SK-N-SH (cell line): Measurements from ENCODE around the gene SNTG2. TPM values are rescaled to one million over a fixed set of nuclear protein-coding genes. Genes with fewer than 3 reads are reported as not detected.

Experiments
- CTCF ChIA-PET: fragments of 300-600, 350-600 bp; formaldehyde crosslinking; extraction: SDS; loops from one replicate; lab custom pipeline; 2021; lab: Yijun Ruan, JAX
- POLR2A ChIA-PET: fragments of 350-600 bp; sonication (Branson Sonifier 250); formaldehyde crosslinking; extraction: SDS; loops from one replicate; lab custom pipeline; 2020; ENCODE audit warnings: antibody characterized with exemption, inconsistent platforms; lab: Yijun Ruan, JAX
- DNase-seq: peaks from one replicate; pipeline ENCODE4 v3.0.0; 2012
- H2AFZ ChIP-seq: fragments of 200-600 bp; sonication (generic); 2 replicates; pipeline ENCODE4 v1.8.1; 2016; ENCODE audit warnings: antibody characterized with exemption, mild to moderate bottlenecking, low read depth
- H3F3A ChIP-seq: fragments of 200-600 bp; sonication (generic); replicated peaks from 2 replicates; pipeline ENCODE3; 2016; ENCODE audit warnings: antibody characterized with exemption, mild to moderate bottlenecking; ENCODE audit not compliant: insufficient read depth
- H3K27ac ChIP-seq, 2 experiments: fragments of 200-500 bp in 1 of 2; fragments of 200-600 bp in 1 of 2; sonication (Bioruptor generic) in 1 of 2; sonication (generic), shearing (Covaris generic) in 1 of 2; 2 replicates each; pipeline versions ENCODE4 v1.5.1 to v1.6.1; 2014 to 2016; ENCODE audit warnings: low read depth in 2 of 2, inconsistent platforms in 1 of 2, low read length in 1 of 2, mild to moderate bottlenecking in 1 of 2, mixed read lengths in 1 of 2
- H3K27me3 ChIP-seq: fragments of 200-600 bp; sonication (generic), shearing (Covaris generic); 2 replicates; pipeline ENCODE4 v1.6.1; 2016; ENCODE audit warnings: mixed run types; ENCODE audit not compliant: insufficient read depth
- H3K36me3 ChIP-seq, 2 experiments: fragments of 200-500 bp in 1 of 2; fragments of 200-600 bp in 1 of 2; sonication (Bioruptor generic) in 1 of 2; sonication (generic) in 1 of 2; replicated peaks in 1 of 2; 2 replicates each; pipeline versions ENCODE3 to v1.5.1; 2014 to 2016; ENCODE audit warnings: low read length in 1 of 2, mild to moderate bottlenecking in 1 of 2; ENCODE audit not compliant: insufficient read depth in 2 of 2, control insufficient read depth in 1 of 2
- H3K4me1 ChIP-seq, 2 experiments: fragments of 200-500 bp in 1 of 2; fragments of 200-600 bp in 1 of 2; sonication (Bioruptor generic) in 1 of 2; sonication (generic), shearing (Covaris generic) in 1 of 2; 2 replicates each; pipeline versions ENCODE4 v1.5.1 to v1.6.1; 2014 to 2016; ENCODE audit warnings: low read depth in 1 of 2, low read length in 1 of 2, mixed run types in 1 of 2; ENCODE audit not compliant: insufficient read depth in 2 of 2, control insufficient read depth in 1 of 2
- H3K4me2 ChIP-seq: fragments of 200-600 bp; sonication (generic), shearing (Covaris generic); 2 replicates; pipeline ENCODE4 v1.6.1; 2017; ENCODE audit warnings: mixed run types
- H3K4me3 ChIP-seq, 2 experiments: fragments of 200-500 bp in 1 of 2; fragments of 200-600 bp in 1 of 2; sonication (Bioruptor generic) in 1 of 2; sonication (generic), shearing (Covaris generic) in 1 of 2; 2 replicates each; pipeline versions ENCODE4 v1.5.1 to v1.8.1; 2014 to 2016; ENCODE audit warnings: low read depth in 2 of 2, inconsistent platforms in 1 of 2, low read length in 1 of 2, mild to moderate bottlenecking in 1 of 2, mixed read lengths in 1 of 2, moderate library complexity in 1 of 2
- H3K79me2 ChIP-seq: fragments of 200-600 bp; sonication (generic); 2 replicates; pipeline ENCODE4 v1.8.1; 2017; ENCODE audit warnings: mild to moderate bottlenecking; ENCODE audit not compliant: insufficient read depth
- H3K9ac ChIP-seq: fragments of 200-600 bp; sonication (generic); 2 replicates; pipeline ENCODE4 v1.6.1; 2017; ENCODE audit warnings: mixed run types
- H3K9me2 ChIP-seq: fragments of 200-600 bp; sonication (generic); 2 replicates; pipeline ENCODE4 v1.6.1; 2017; ENCODE audit warnings: mixed run types
- H3K9me3 ChIP-seq: fragments of 200-600 bp; sonication (generic); 2 replicates; pipeline ENCODE4 v1.6.1; 2017; ENCODE audit warnings: mixed run types, mild to moderate bottlenecking, moderate library complexity
- H4K20me1 ChIP-seq: fragments of 200-600 bp; sonication (generic); 2 replicates; pipeline ENCODE4 v1.6.1; 2017; ENCODE audit warnings: mild to moderate bottlenecking, mixed run types; ENCODE audit not compliant: insufficient read depth
- EP300 ChIP-seq, 2 experiments: IDR thresholded peaks; 2 replicates each; pipeline versions ENCODE4 v1.4.0 to v1.6.1; 2012; ENCODE audit warnings: borderline replicate concordance in 1 of 2, low read depth in 1 of 2, low read length in 1 of 2
- EZH2phosphoT487 ChIP-seq: fragments of 200-600 bp; sonication (generic); IDR thresholded peaks from 2 replicates; pipeline ENCODE4 v1.6.1; 2017; ENCODE audit warnings: low read depth, mixed run types, mild to moderate bottlenecking, antibody characterized with exemption, moderate library complexity, borderline replicate concordance
- FOSL2 ChIP-seq: IDR thresholded peaks from 2 replicates; pipeline ENCODE4 v1.4.0; 2012; ENCODE audit warnings: low read depth, mild to moderate bottlenecking, moderate library complexity, borderline replicate concordance
- FOXM1 ChIP-seq: IDR thresholded peaks from 2 replicates; pipeline ENCODE4 v1.4.0; 2012; ENCODE audit warnings: low read depth, mild to moderate bottlenecking
- GABPA ChIP-seq: IDR thresholded peaks from 2 replicates; pipeline ENCODE4 v1.4.0; 2012; ENCODE audit warnings: low read depth, mild to moderate bottlenecking
- POLR2AphosphoS5 ChIP-seq: IDR thresholded peaks from 2 replicates; pipeline ENCODE4 v1.6.1; 2012; ENCODE audit warnings: low read depth, low read length
- RFX5 ChIP-seq: IDR thresholded peaks from 2 replicates; pipeline ENCODE4 v1.6.1; 2012; ENCODE audit warnings: mild to moderate bottlenecking, improper control_type of control experiment, low read length
- RXRA ChIP-seq: IDR thresholded peaks from 2 replicates; pipeline ENCODE4 v1.4.0; 2012; ENCODE audit warnings: low read depth, mild to moderate bottlenecking, borderline replicate concordance
- TAF1 ChIP-seq: IDR thresholded peaks from 2 replicates; pipeline ENCODE4 v1.6.1; 2012; ENCODE audit warnings: low read depth, mild to moderate bottlenecking, low read length, moderate library complexity, borderline replicate concordance
- TCF12 ChIP-seq: IDR thresholded peaks from 2 replicates; pipeline ENCODE4 v1.4.0; 2012
- WGBS: methylation state at CpG from one replicate; pipeline ENCODE4 v1.1.6; 2017; ENCODE audit warnings: low lambda C conversion rate; 5-methylcytosine and 5-hydroxymethylcytosine counted together
- polyA plus RNA-seq, 3 experiments: library from polyadenylated mRNA; depleted of rRNA; stranded (reverse); fragments of >200 nt; gene quantifications; 2 replicates each; pipeline ENCODE4 v1.2.3, GENCODE V29; 2012
- TF ChIP-seq, protein P1 (sequence below): IDR thresholded peaks from 2 replicates; pipeline ENCODE4 v1.4.0; 2012; ENCODE audit warnings: low read depth, borderline replicate concordance
- TF ChIP-seq, protein P2 (sequence below): IDR thresholded peaks from 2 replicates; pipeline ENCODE4 v1.4.0; 2012; ENCODE audit warnings: low read depth
- TF ChIP-seq, protein P3 (sequence below): fragments of 200-600 bp; sonication (generic); IDR thresholded peaks from 2 replicates; pipeline ENCODE4 v1.6.1; 2017; ENCODE audit warnings: antibody characterized with exemption, mild to moderate bottlenecking, moderate library complexity
- TF ChIP-seq, protein P4 (sequence below): IDR thresholded peaks from 2 replicates; pipeline ENCODE4 v1.4.0; 2012; ENCODE audit warnings: low read depth, borderline replicate concordance
- TF ChIP-seq, protein P5 (sequence below): fragments of 150-350 bp; IDR thresholded peaks from 2 replicates; pipeline ENCODE4 v1.6.1; 2017; ENCODE audit warnings: antibody characterized with exemption, low read length, low read depth, borderline replicate concordance

The SNTG2 gene
- polyA plus RNA-seq, 1 of the 3 experiments (the other 2 are of a cell fraction): not detected

DNA sequence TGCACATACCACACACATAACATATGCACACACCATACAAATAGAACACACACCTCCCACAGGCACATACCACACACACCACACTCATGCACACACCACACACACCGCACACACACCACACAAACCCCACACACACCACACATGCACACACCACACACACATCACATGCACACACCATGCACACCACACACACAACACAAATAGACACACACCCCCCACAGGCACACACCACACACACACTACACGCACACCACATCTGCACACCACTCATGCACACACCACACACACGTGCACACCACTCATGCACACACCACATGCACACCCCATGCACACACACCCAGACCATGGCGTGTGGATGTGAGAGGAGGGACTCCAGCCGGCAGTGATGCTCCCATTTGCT is 300.9 kb downstream of the SNTG2 start:
- no peak overlapping the region for H3K27ac ChIP-seq
- H3K4me1 ChIP-seq: peaks cover 0 to 19% of the 10 kb centered on the region in 2 experiments; a peak in 1 of 4 replicates
- H3K36me3 ChIP-seq: no peaks in the 10 kb centered on the region
- no peak overlapping the region for H3K4me3 ChIP-seq
- peaks cover 3% of the 10 kb centered on the region; the same call in 1 of the 2 replicates for H3K9me2 ChIP-seq
- ChIA-PET CTCF (no interaction called here), POLR2A (no interaction called here)
- H3F3A ChIP-seq: no peaks in the 10 kb centered on the region
- peaks cover 6% of the 10 kb centered on the region; the same call in 1 of the 2 replicates for H3K9me3 ChIP-seq
- H3K4me2 ChIP-seq: no peak overlapping the region
- no peak for DNase-seq
- H3K9ac ChIP-seq: no peak overlapping the region
- WGBS: 31% methylated on average over 5 of the region's 5 CpGs
- no peaks in the 10 kb centered on the region for H3K27me3 ChIP-seq
- no peaks in the 10 kb centered on the region for H3K79me2 ChIP-seq
- no peak overlapping the region for H2AFZ ChIP-seq
- H4K20me1 ChIP-seq: no peaks in the 10 kb centered on the region
- TF ChIP-seq, protein P1, sequence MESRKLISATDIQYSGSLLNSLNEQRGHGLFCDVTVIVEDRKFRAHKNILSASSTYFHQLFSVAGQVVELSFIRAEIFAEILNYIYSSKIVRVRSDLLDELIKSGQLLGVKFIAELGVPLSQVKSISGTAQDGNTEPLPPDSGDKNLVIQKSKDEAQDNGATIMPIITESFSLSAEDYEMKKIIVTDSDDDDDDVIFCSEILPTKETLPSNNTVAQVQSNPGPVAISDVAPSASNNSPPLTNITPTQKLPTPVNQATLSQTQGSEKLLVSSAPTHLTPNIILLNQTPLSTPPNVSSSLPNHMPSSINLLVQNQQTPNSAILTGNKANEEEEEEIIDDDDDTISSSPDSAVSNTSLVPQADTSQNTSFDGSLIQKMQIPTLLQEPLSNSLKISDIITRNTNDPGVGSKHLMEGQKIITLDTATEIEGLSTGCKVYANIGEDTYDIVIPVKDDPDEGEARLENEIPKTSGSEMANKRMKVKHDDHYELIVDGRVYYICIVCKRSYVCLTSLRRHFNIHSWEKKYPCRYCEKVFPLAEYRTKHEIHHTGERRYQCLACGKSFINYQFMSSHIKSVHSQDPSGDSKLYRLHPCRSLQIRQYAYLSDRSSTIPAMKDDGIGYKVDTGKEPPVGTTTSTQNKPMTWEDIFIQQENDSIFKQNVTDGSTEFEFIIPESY: no peak
- TF ChIP-seq FOXM1: no peak
- TF ChIP-seq RFX5: no peak
- TF ChIP-seq GABPA: no peak

DNA sequence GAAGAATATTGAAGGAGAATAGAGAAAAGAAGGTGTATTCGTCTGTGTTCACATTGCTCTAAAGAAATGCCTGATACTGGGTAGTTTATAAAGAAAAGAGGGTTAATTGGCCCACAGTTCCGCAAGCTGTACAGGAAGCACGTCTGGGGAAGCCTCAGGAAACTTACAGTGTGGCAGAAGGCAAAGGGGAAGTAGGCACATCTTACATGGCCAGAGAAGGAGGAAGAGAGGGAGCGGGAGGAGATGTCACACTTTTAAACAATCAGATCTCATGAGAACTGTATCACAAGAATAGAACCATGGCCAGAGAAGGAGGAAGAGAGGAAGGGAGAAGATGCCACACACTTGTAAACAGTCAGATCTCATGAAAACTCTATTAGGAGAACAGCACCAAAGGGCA is 303.0 kb downstream of the SNTG2 start:
- H3K4me3 ChIP-seq: no peak overlapping the region
- DNase-seq: no peak
- CTCF ChIA-PET: no interaction called here
- H2AFZ ChIP-seq: no peak overlapping the region
- POLR2A ChIA-PET: no interaction called here
- no peak for TF ChIP-seq EP300 (IDR thresholded peaks at IDR 0.05; ENCODE audit: borderline replicate concordance in 1 of 2, low read depth in 1 of 2, low read length in 1 of 2)
- no peaks in the 10 kb centered on the region for H3F3A ChIP-seq
- H3K9me3 ChIP-seq: no peaks in the 10 kb centered on the region
- H3K9ac ChIP-seq: no peak overlapping the region
- WGBS: 11% methylated on average over 4 of the region's 4 CpGs
- H3K36me3 ChIP-seq: no peaks in the 10 kb centered on the region
- H3K27me3 ChIP-seq: no peaks in the 10 kb centered on the region
- H3K27ac ChIP-seq: no peak overlapping the region
- H3K4me2 ChIP-seq: no peak overlapping the region
- no peaks in the 10 kb centered on the region for H4K20me1 ChIP-seq
- H3K9me2 ChIP-seq: no peaks in the 10 kb centered on the region
- H3K79me2 ChIP-seq: no peaks in the 10 kb centered on the region
- H3K4me1 ChIP-seq: peaks cover 0 to 7% of the 10 kb centered on the region in 2 experiments; a peak in 1 of 4 replicates

DNA sequence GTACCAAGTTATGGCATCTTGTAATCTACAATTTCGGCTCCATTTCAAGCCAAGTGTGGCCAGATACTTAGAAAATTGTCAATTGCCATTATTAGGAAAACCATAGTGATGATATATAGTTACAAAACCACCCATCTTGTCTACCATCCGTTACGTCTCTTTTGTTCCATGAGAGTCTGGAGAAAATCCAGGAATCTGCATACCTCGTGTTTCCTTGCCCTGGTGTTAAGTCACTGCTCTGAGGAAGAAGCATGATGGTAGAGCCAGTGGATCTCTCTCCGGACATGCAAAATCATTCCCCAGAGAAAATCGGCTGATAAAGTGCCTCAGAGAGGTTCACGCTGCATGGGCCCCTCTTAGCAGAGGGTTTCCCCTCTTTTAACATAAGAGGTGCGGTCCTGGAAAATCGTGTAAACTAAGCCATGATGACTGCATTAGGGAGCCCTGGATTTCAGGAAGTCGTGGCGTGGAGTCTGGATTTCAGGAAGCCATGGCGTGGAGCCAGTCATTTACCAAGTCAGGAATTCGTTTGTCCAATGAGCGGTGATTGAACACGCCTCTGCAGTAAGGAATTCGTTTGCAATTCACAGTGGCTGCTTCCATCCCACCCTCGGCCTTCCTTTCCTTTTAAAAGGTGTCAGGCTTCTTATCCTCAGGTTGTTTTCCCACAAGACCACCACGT is 304.2 kb downstream of the SNTG2 start:
- Histone ChIP-seq H3K79me2 (no peaks in the 10 kb centered on the region), H3K9ac (no peak overlapping the region), H4K20me1 (no peaks in the 10 kb centered on the region), H3K4me2 (no peak overlapping the region), H3K4me1 (peaks cover 0 to 2% of the 10 kb centered on the region in 2 experiments; a peak in 1 of 4 replicates), H2AFZ (no peak overlapping the region), H3K9me3 (no peaks in the 10 kb centered on the region), H3K4me3 (no peak overlapping the region), H3K27ac (no peak overlapping the region), H3K36me3 (no peaks in the 10 kb centered on the region), H3F3A (no peaks in the 10 kb centered on the region), H3K9me2 (no peaks in the 10 kb centered on the region), H3K27me3 (no peaks in the 10 kb centered on the region)
- WGBS: 44% methylated on average over 18 of the region's 18 CpGs
- POLR2A ChIA-PET: no interaction called here
- CTCF ChIA-PET: no interaction called here
- no peak for DNase-seq
- TF ChIP-seq EZH2phosphoT487 (no peak), TCF12 (no peak), TAF1 (no peak), FOXM1 (no peak), FOSL2 (no peak), GABPA (no peak), RXRA (no peak), POLR2AphosphoS5 (no peak)
- TF ChIP-seq, protein P2, sequence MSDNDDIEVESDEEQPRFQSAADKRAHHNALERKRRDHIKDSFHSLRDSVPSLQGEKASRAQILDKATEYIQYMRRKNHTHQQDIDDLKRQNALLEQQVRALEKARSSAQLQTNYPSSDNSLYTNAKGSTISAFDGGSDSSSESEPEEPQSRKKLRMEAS: no peak
- TF ChIP-seq, protein P3, sequence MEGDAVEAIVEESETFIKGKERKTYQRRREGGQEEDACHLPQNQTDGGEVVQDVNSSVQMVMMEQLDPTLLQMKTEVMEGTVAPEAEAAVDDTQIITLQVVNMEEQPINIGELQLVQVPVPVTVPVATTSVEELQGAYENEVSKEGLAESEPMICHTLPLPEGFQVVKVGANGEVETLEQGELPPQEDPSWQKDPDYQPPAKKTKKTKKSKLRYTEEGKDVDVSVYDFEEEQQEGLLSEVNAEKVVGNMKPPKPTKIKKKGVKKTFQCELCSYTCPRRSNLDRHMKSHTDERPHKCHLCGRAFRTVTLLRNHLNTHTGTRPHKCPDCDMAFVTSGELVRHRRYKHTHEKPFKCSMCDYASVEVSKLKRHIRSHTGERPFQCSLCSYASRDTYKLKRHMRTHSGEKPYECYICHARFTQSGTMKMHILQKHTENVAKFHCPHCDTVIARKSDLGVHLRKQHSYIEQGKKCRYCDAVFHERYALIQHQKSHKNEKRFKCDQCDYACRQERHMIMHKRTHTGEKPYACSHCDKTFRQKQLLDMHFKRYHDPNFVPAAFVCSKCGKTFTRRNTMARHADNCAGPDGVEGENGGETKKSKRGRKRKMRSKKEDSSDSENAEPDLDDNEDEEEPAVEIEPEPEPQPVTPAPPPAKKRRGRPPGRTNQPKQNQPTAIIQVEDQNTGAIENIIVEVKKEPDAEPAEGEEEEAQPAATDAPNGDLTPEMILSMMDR: no peak
- TF ChIP-seq, protein P4, sequence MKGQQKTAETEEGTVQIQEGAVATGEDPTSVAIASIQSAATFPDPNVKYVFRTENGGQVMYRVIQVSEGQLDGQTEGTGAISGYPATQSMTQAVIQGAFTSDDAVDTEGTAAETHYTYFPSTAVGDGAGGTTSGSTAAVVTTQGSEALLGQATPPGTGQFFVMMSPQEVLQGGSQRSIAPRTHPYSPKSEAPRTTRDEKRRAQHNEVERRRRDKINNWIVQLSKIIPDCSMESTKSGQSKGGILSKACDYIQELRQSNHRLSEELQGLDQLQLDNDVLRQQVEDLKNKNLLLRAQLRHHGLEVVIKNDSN: no peak
- TF ChIP-seq, protein P5, sequence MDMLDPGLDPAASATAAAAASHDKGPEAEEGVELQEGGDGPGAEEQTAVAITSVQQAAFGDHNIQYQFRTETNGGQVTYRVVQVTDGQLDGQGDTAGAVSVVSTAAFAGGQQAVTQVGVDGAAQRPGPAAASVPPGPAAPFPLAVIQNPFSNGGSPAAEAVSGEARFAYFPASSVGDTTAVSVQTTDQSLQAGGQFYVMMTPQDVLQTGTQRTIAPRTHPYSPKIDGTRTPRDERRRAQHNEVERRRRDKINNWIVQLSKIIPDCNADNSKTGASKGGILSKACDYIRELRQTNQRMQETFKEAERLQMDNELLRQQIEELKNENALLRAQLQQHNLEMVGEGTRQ: no peak
